Thyroid gland (tissue), 4 donors: ENCODE measurements around the gene SNX2.

ENCODE experiments used
- POLR2A ChIP-seq, 2 donors: fragments of 450-650 bp; IDR thresholded peaks; one replicate each; pipeline ENCODE4 v1.6.1; 2017; ENCODE audit warnings: antibody characterized with exemption in 2 of 2, mild to moderate bottlenecking in 2 of 2, moderate library complexity in 1 of 2
- TF ChIP-seq, protein P1 (sequence below), 6 experiments: fragments of 200-600 bp in 3 of 6; fragments of 450-650 bp in 3 of 6; sonication (generic) in 3 of 6; IDR thresholded peaks; one replicate each; pipeline ENCODE4 v1.5.1; 2016 to 2019; ENCODE audit warnings: antibody characterized with exemption in 6 of 6, mild to moderate bottlenecking in 2 of 6, inconsistent platforms in 1 of 6, moderate library complexity in 1 of 6

DNA sequence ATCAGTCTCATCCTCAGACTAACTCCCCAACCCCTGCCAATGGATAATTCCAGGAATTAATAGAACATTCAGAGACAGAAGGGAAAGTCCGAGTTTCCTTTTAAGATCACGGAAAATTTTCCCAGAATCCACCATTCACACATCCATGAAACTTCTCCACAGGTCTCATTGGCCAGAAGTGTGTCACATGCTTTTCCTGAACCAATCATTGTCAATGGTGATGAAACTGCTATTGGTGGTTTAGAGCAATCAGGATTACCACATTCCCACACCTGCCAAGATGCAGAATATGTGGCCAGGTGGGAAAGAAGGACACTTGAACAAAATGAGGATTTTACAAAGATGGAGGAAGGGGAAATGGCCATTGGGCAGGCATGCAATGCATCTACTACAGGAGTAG, 29.3 kb upstream of the SNX2 start:
- TF ChIP-seq, protein P1, sequence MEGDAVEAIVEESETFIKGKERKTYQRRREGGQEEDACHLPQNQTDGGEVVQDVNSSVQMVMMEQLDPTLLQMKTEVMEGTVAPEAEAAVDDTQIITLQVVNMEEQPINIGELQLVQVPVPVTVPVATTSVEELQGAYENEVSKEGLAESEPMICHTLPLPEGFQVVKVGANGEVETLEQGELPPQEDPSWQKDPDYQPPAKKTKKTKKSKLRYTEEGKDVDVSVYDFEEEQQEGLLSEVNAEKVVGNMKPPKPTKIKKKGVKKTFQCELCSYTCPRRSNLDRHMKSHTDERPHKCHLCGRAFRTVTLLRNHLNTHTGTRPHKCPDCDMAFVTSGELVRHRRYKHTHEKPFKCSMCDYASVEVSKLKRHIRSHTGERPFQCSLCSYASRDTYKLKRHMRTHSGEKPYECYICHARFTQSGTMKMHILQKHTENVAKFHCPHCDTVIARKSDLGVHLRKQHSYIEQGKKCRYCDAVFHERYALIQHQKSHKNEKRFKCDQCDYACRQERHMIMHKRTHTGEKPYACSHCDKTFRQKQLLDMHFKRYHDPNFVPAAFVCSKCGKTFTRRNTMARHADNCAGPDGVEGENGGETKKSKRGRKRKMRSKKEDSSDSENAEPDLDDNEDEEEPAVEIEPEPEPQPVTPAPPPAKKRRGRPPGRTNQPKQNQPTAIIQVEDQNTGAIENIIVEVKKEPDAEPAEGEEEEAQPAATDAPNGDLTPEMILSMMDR (IDR thresholded peaks at IDR 0.05), result no peak
- TF ChIP-seq POLR2A (IDR thresholded peaks at IDR 0.05), result no peak
